ENCODE measurements around the gene TEN1. TPM values are rescaled to one million over a fixed set of nuclear protein-coding genes. Genes with fewer than 3 reads are reported as not detected.

The TEN1 gene
- total RNA-seq, 3 donors from 2014 or later (not counting 1 experiment from before 2014, with no cell fraction given), result 23.0 to 30.7 (median 24.3) TPM

- no peak for TF ChIP-seq CTCF (IDR thresholded peaks at IDR 0.05)
- DNase-seq (no peak), ATAC-seq (no peak)
- Mint-ChIP-seq H3K27me3 (ENCODE audit: low read depth in 2 of 2) (no peaks in the 10 kb centered on the region), H3K4me3 (no peak overlapping the region), H3K36me3 (no peaks in the 10 kb centered on the region), H3K9me3 (no peaks in the 10 kb centered on the region), H3K4me1 (peaks cover 10 to 11% of the 10 kb centered on the region in 2 donors), H3K27ac (no peak overlapping the region)
- H3K27ac ChIP-seq (ENCODE audit: low read length), result no peak overlapping the region
- H3K4me1 ChIP-seq (ENCODE audit: control insufficient read depth, insufficient read depth, low read length), result peaks cover 11% of the 10 kb centered on the region
- 95% methylated on average over 4 of the region's 5 CpGs for WGBS (ENCODE audit: insufficient coverage)
- peaks cover 7% of the 10 kb centered on the region for H3K36me3 ChIP-seq (ENCODE audit: control insufficient read depth, insufficient read depth, low read length)
- H3K4me3 ChIP-seq (ENCODE audit: low read length), result no peak overlapping the region
- intact Hi-C loops (cut with micrococcal nuclease), result no loop called here
- no peaks in the 10 kb centered on the region for H3K27me3 ChIP-seq (ENCODE audit: control insufficient read depth, insufficient read depth, low read length)
- H3K9me3 ChIP-seq (ENCODE audit: control insufficient read depth, insufficient read depth, low read length), result no peaks in the 10 kb centered on the region
Observed at GRCh38 chr17:75994802-75995370, 15.8 kb downstream of the TEN1 start.

- no peak for ATAC-seq
- H3K36me3 Mint-ChIP-seq, result no peaks in the 10 kb centered on the region
- H3K9me3 Mint-ChIP-seq, result no peaks in the 10 kb centered on the region
- Histone ChIP-seq H3K4me3 (ENCODE audit: low read length) (no peak overlapping the region), H3K4me1 (ENCODE audit: control insufficient read depth, insufficient read depth, low read length) (peaks cover 11% of the 10 kb centered on the region), H3K9me3 (ENCODE audit: control insufficient read depth, insufficient read depth, low read length) (no peaks in the 10 kb centered on the region), H3K27me3 (ENCODE audit: control insufficient read depth, insufficient read depth, low read length) (no peaks in the 10 kb centered on the region), H3K27ac (ENCODE audit: low read length) (no peak overlapping the region), H3K36me3 (ENCODE audit: control insufficient read depth, insufficient read depth, low read length) (peaks cover 9% of the 10 kb centered on the region)
- no peak overlapping the region for H3K27ac Mint-ChIP-seq
- no peak overlapping the region for H3K4me3 Mint-ChIP-seq
- TF ChIP-seq CTCF (IDR thresholded peaks at IDR 0.05), result no peak
- 94% methylated on average over 7 of the region's 7 CpGs for WGBS (ENCODE audit: insufficient coverage)
- intact Hi-C loops (cut with micrococcal nuclease), result no loop called here
- no peaks in the 10 kb centered on the region for H3K27me3 Mint-ChIP-seq (ENCODE audit: low read depth in 2 of 2)
- DNase-seq, result no peak
- peaks cover 10 to 11% of the 10 kb centered on the region in 2 donors for H3K4me1 Mint-ChIP-seq
Observed at GRCh38 chr17:75995385-75995925, 16.4 kb downstream of the TEN1 start.

- ATAC-seq (peak in 2 of 3 donors; percentile 35 to 60), DNase-seq (peak in 1 of 2 donors; percentile 71)
- no peaks in the 10 kb centered on the region for H3K36me3 Mint-ChIP-seq
- H3K27ac Mint-ChIP-seq, result peak overlapping the region in 1 of 2 donors; percentile 28
- intact Hi-C loops (cut with micrococcal nuclease), result no loop called here
- Histone ChIP-seq H3K36me3 (ENCODE audit: control insufficient read depth, insufficient read depth, low read length) (peaks cover 11% of the 10 kb centered on the region), H3K27ac (ENCODE audit: low read length) (no peak overlapping the region), H3K27me3 (ENCODE audit: control insufficient read depth, insufficient read depth, low read length) (no peaks in the 10 kb centered on the region), H3K9me3 (ENCODE audit: control insufficient read depth, insufficient read depth, low read length) (no peaks in the 10 kb centered on the region), H3K4me3 (ENCODE audit: low read length) (no peak overlapping the region), H3K4me1 (ENCODE audit: control insufficient read depth, insufficient read depth, low read length) (peaks cover 11% of the 10 kb centered on the region)
- WGBS (ENCODE audit: insufficient coverage), result 20% methylated on average over 18 of the region's 18 CpGs
- no peaks in the 10 kb centered on the region for H3K27me3 Mint-ChIP-seq (ENCODE audit: low read depth in 2 of 2)
- H3K4me1 Mint-ChIP-seq, result peaks cover 10 to 11% of the 10 kb centered on the region in 2 donors
- no peak overlapping the region for H3K4me3 Mint-ChIP-seq
- TF ChIP-seq CTCF (IDR thresholded peaks at IDR 0.05), result no peak
- no peaks in the 10 kb centered on the region for H3K9me3 Mint-ChIP-seq
Observed at GRCh38 chr17:75996665-75997590, 17.9 kb downstream of the TEN1 start.
